Loucy (cell line): ENCODE data around the gene F7.

Source experiments
- EZH2phosphoT487 ChIP-seq: fragments of 200-600 bp; IDR thresholded peaks from 2 replicates; pipeline ENCODE4 v1.6.1; 2018; ENCODE audit warnings: antibody characterized with exemption, mild to moderate bottlenecking, moderate library complexity, borderline replicate concordance
- TF ChIP-seq, protein P1 (sequence below): fragments of 200-600 bp; sonication (generic); conservative IDR thresholded peaks from 2 replicates; pipeline ENCODE4 v1.5.1; 2014; ENCODE audit warnings: mild to moderate bottlenecking, antibody characterized with exemption, low read length

DNA sequence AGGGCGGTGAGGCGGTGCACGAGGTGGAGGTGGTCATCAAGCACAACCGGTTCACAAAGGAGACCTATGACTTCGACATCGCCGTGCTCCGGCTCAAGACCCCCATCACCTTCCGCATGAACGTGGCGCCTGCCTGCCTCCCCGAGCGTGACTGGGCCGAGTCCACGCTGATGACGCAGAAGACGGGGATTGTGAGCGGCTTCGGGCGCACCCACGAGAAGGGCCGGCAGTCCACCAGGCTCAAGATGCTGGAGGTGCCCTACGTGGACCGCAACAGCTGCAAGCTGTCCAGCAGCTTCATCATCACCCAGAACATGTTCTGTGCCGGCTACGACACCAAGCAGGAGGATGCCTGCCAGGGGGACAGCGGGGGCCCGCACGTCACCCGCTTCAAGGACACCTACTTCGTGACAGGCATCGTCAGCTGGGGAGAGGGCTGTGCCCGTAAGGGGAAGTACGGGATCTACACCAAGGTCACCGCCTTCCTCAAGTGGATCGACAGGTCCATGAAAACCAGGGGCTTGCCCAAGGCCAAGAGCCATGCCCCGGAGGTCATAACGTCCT is 43.4 kb downstream of the F7 start:
- TF ChIP-seq, protein P1, sequence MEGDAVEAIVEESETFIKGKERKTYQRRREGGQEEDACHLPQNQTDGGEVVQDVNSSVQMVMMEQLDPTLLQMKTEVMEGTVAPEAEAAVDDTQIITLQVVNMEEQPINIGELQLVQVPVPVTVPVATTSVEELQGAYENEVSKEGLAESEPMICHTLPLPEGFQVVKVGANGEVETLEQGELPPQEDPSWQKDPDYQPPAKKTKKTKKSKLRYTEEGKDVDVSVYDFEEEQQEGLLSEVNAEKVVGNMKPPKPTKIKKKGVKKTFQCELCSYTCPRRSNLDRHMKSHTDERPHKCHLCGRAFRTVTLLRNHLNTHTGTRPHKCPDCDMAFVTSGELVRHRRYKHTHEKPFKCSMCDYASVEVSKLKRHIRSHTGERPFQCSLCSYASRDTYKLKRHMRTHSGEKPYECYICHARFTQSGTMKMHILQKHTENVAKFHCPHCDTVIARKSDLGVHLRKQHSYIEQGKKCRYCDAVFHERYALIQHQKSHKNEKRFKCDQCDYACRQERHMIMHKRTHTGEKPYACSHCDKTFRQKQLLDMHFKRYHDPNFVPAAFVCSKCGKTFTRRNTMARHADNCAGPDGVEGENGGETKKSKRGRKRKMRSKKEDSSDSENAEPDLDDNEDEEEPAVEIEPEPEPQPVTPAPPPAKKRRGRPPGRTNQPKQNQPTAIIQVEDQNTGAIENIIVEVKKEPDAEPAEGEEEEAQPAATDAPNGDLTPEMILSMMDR: no peak
- no peak for TF ChIP-seq EZH2phosphoT487
